Epithelial cell of proximal tubule (primary cell): ENCODE data around the gene LIX1L. TPM values are rescaled to one million over a fixed set of nuclear protein-coding genes. Genes with fewer than 3 reads are reported as not detected.
A peak's percentile ranks its signal among the peaks of the same experiment; 100 is the strongest.

Source experiments
- DNase-seq: peaks from one replicate; pipeline ENCODE4 v3.0.0-alpha.2; 2011; ENCODE audit warnings: low read depth
- H3K4me3 ChIP-seq: 2 replicates; pipeline ENCODE4 v1.5.1; 2011; ENCODE audit warnings: low read depth, mild to moderate bottlenecking, low read length
- total RNA-seq: library from RNA; depleted of rRNA; stranded (reverse); fragments of >200 nt; gene quantifications from 2 replicates; pipeline ENCODE4 v1.2.3, GENCODE V29; 2015
- TF ChIP-seq, protein P1 (sequence below): conservative IDR thresholded peaks from 2 replicates; pipeline ENCODE4 v1.5.1; 2012; ENCODE audit warnings: low read depth, mild to moderate bottlenecking, low read length

LIX1L gene
- total RNA-seq, 1 donor from 2014 or later = 32.5 TPM

- H3K4me3 ChIP-seq = peak overlapping the region; percentile 95
- TF ChIP-seq, protein P1, sequence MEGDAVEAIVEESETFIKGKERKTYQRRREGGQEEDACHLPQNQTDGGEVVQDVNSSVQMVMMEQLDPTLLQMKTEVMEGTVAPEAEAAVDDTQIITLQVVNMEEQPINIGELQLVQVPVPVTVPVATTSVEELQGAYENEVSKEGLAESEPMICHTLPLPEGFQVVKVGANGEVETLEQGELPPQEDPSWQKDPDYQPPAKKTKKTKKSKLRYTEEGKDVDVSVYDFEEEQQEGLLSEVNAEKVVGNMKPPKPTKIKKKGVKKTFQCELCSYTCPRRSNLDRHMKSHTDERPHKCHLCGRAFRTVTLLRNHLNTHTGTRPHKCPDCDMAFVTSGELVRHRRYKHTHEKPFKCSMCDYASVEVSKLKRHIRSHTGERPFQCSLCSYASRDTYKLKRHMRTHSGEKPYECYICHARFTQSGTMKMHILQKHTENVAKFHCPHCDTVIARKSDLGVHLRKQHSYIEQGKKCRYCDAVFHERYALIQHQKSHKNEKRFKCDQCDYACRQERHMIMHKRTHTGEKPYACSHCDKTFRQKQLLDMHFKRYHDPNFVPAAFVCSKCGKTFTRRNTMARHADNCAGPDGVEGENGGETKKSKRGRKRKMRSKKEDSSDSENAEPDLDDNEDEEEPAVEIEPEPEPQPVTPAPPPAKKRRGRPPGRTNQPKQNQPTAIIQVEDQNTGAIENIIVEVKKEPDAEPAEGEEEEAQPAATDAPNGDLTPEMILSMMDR = peak; percentile 11
- no peak for DNase-seq
Measured at GRCh38 chr1:145918992-145919939, 38.6 kb downstream of the LIX1L start.

DNA sequence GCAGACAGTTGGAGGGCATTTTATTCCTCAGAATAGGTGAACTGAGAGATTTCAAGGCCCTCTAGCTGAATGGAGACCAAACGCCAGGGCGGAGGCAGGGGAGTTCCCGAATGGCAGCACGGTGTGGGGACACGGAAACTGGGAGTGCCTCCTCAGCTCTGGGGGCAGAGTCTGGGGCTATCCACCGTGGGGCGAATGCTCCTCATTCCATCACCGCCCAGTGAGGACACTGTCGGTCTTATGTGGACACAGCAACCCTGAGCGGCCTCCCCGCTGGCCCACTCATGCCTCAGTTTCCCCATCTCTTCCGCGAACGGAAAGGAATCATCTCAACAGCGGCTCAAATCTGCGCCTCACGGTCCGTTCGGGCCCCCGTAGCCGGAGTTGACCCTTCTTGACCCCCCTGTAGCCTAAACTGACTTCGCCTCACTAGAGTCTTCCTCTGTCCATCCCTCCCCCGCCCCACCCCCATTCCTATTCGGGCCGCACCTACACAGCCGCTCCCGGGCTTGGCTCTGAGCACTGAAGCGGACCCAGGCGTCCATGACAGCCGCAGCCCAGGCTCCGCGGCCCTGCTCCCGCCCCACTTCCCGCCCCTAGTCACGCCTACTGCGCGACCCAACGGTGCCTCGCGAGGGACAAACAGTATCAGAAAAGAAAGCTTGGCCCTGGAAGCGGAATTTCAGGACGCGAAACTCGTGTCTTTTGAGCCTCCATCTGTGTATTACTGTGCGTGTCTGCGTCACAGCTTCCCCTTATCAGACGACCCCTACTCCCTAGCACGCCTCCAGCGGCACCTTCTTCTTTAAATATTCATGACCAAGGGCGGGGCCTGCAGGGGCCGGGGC lies 39.4 kb downstream of the LIX1L start, which contains the start of gene PEX11B:
Gene PEX11B, minus strand, starts transcription at position 574 of the 848 bp plus-strand sequence. Its CDS starts 29 bp downstream, at position 545.
- H3K4me3 ChIP-seq = peak within 1 kb of the TSS; percentile 95
- DNase-seq = peak; percentile 54
- TF ChIP-seq, protein P1 = no peak

GRCh38 chr1:145917595-145917994 lies 40.2 kb downstream of the LIX1L start:
- H3K4me3 ChIP-seq = peak overlapping the region; percentile 95
- TF ChIP-seq, protein P1 = no peak
- DNase-seq = no peak

DNA sequence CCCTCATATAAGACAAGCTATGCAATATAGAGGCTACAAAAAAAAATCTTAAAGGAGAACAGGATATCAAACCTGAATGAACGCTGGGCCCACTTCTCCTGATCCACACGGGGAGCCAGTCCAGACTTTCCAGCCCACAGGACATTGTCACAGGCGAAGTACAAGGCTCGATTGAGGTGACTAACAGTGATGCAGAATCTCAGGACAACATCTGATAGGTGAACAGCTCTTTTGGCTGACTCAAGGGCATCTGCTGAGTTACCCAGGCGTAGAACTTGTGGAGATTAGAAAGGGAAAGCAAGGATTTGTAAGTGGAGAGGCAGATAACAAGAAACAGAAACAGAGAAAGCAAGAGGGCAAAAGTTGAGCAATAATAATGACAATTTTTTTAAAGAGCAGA lies 41.1 kb downstream of the LIX1L start:
- no peak for DNase-seq
- no peak overlapping the region for H3K4me3 ChIP-seq
- TF ChIP-seq, protein P1 = no peak

DNA sequence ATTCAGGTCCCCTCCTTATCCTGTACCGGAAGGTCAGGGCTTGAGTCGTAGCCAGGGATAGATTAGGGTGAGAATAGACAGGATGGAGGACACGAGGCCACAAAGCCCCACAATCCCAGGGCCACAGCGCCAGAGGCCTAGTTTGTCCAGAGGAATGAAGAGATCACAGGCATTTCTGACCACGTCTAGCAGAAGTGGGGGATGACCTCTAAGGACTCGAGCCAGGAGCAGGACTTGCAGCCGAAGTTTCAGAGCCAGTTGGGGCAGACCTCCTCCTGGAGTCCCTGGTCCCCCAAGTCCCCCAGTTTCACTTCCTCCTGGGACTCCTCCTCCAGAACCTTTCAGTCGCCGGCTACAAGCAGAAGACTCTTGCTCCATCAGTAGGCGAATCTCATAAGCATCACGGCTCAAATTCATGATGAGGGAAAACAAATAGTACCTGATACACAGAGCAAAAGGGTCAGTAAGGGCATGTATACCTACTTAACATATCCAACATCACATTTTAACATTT lies 45.6 kb downstream of the LIX1L start:
- no peak overlapping the region for H3K4me3 ChIP-seq
- TF ChIP-seq, protein P1 = no peak
- no peak for DNase-seq

GRCh38 chr1:145908653-145909052 lies 49.2 kb downstream of the LIX1L start:
- DNase-seq = no peak
- H3K4me3 ChIP-seq = no peak overlapping the region
- TF ChIP-seq, protein P1 = no peak
